NCI-H2081 treated with DMSO at 0.1 percent for 48 hours (cell line): Measurements from ENCODE around the gene EFNA2.

Experiments used
- DNase-seq: peaks from one replicate; lab custom pipeline; 2025; lab: John Stamatoyannopoulos, UW

EFNA2 gene

GRCh38 chr19:1284293-1284978 lies 1.2 kb upstream of the EFNA2 start:
- no peak for DNase-seq

GRCh38 chr19:1284979-1285736 lies 515 bp upstream of the EFNA2 start:
- DNase-seq = no peak

GRCh38 chr19:1286487-1287353 lies 1.0 kb downstream of the EFNA2 start:
- no peak for DNase-seq

GRCh38 chr19:1287354-1288225 lies 1.9 kb downstream of the EFNA2 start:
- DNase-seq = no peak

GRCh38 chr19:1288226-1288612 lies 2.5 kb downstream of the EFNA2 start:
- DNase-seq = no peak

GRCh38 chr19:1288833-1289685 lies 3.4 kb downstream of the EFNA2 start:
- DNase-seq = no peak

GRCh38 chr19:1289686-1290025 lies 4.0 kb downstream of the EFNA2 start:
- no peak for DNase-seq

- no peak for DNase-seq
These were observed 4.6 kb downstream of the EFNA2 start for GRCh38 chr19:1290196-1290702.

- no peak for DNase-seq
These were observed 5.3 kb downstream of the EFNA2 start for GRCh38 chr19:1290703-1291651.

- no peak for DNase-seq
These were observed 6.2 kb downstream of the EFNA2 start for GRCh38 chr19:1291761-1292418.

- DNase-seq = no peak
These were observed 6.9 kb downstream of the EFNA2 start for GRCh38 chr19:1292419-1293151.

GRCh38 chr19:1293782-1294604 lies 8.3 kb downstream of the EFNA2 start:
- no peak for DNase-seq

GRCh38 chr19:1294688-1295087 lies 9.0 kb downstream of the EFNA2 start:
- no peak for DNase-seq

GRCh38 chr19:1295169-1296012 lies 9.7 kb downstream of the EFNA2 start:
- no peak for DNase-seq

- no peak for DNase-seq
These were observed 10.4 kb downstream of the EFNA2 start for GRCh38 chr19:1296078-1296477.

GRCh38 chr19:1296575-1297271 lies 11.1 kb downstream of the EFNA2 start:
- no peak for DNase-seq
